H9 (cell line): ENCODE data around the gene ADAMTS6. TPM values are rescaled to one million over a fixed set of nuclear protein-coding genes. Genes with fewer than 3 reads are reported as not detected.

Source experiments
- DNase-seq: peaks from one replicate; pipeline ENCODE4 v3.0.0-alpha.2; 2017
- H2AFZ ChIP-seq: one replicate; pipeline ENCODE4 v1.6.1; 2013; ENCODE audit warnings: mild to moderate bottlenecking, low read length, control low read depth, moderate library complexity
- H2AK5ac ChIP-seq: 2 replicates; pipeline ENCODE4 v1.6.1; 2013; ENCODE audit warnings: low read length, control low read depth, mixed read lengths; ENCODE audit not compliant: insufficient read length
- H2BK120ac ChIP-seq: one replicate; pipeline ENCODE4 v1.6.1; 2013; ENCODE audit warnings: low read depth, mild to moderate bottlenecking, low read length, control low read depth, inconsistent platforms; ENCODE audit not compliant: poor library complexity, severe bottlenecking
- H2BK12ac ChIP-seq: 2 replicates; pipeline ENCODE4 v1.6.1; 2013; ENCODE audit warnings: low read length, control low read depth, mixed read lengths, low read depth; ENCODE audit not compliant: insufficient read length
- H2BK15ac ChIP-seq: 2 replicates; pipeline ENCODE4 v1.6.1; 2013; ENCODE audit warnings: low read depth, low read length, control low read depth
- H2BK20ac ChIP-seq: one replicate; pipeline ENCODE4 v1.6.1; 2013; ENCODE audit warnings: low read depth, mild to moderate bottlenecking, low read length, control low read depth, inconsistent platforms; ENCODE audit not compliant: poor library complexity, severe bottlenecking
- H2BK5ac ChIP-seq: 2 replicates; pipeline ENCODE4 v1.6.1; 2013; ENCODE audit warnings: low read length, control low read depth, mixed read lengths; ENCODE audit not compliant: insufficient read length
- H3K14ac ChIP-seq: 2 replicates; pipeline ENCODE4 v1.6.1; 2013; ENCODE audit warnings: low read length, control low read depth; ENCODE audit not compliant: insufficient read depth
- H3K18ac ChIP-seq: 2 replicates; pipeline ENCODE4 v1.6.1; 2013; ENCODE audit warnings: low read depth, mild to moderate bottlenecking, mixed read lengths, low read length, control low read depth; ENCODE audit not compliant: insufficient read length
- H3K23ac ChIP-seq: 2 replicates; pipeline ENCODE4 v1.6.1; 2013; ENCODE audit warnings: low read length, control low read depth, mixed read lengths, low read depth; ENCODE audit not compliant: insufficient read length
- H3K23me2 ChIP-seq: 2 replicates; pipeline ENCODE4 v1.6.1; 2013; ENCODE audit warnings: low read depth, mild to moderate bottlenecking, mixed read lengths, low read length, control low read depth; ENCODE audit not compliant: insufficient read length, poor library complexity, severe bottlenecking
- H3K27ac ChIP-seq: 2 replicates; pipeline ENCODE4 v1.5.1; 2013; ENCODE audit warnings: low read length, control low read depth, mixed read lengths, low read depth; ENCODE audit not compliant: insufficient read length
- H3K27me3 ChIP-seq: 2 replicates; pipeline ENCODE4 v1.6.1; 2013; ENCODE audit warnings: low read length, control low read depth, inconsistent platforms; ENCODE audit not compliant: insufficient read depth
- H3K4ac ChIP-seq: 2 replicates; pipeline ENCODE4 v1.6.1; 2013; ENCODE audit warnings: low read depth, mild to moderate bottlenecking, control low read depth, inconsistent platforms, low read length, moderate library complexity
- H3K4me1 ChIP-seq: 2 replicates; pipeline ENCODE4 v1.6.1; 2013; ENCODE audit warnings: low read length, control low read depth, inconsistent platforms; ENCODE audit not compliant: insufficient read depth
- H3K4me2 ChIP-seq: 2 replicates; pipeline ENCODE4 v1.6.1; 2013; ENCODE audit warnings: low read length, control low read depth, mixed read lengths; ENCODE audit not compliant: insufficient read length, insufficient read depth
- H3K56ac ChIP-seq: 2 replicates; pipeline ENCODE4 v1.6.1; 2013; ENCODE audit warnings: low read depth, mild to moderate bottlenecking, mixed read lengths, low read length, control low read depth; ENCODE audit not compliant: insufficient read length
- H3K79me1 ChIP-seq: 2 replicates; pipeline ENCODE4 v1.6.1; 2013; ENCODE audit warnings: low read depth, mild to moderate bottlenecking, moderate library complexity, low read length, control low read depth, inconsistent platforms; ENCODE audit not compliant: insufficient read depth, poor library complexity, severe bottlenecking
- H3K79me2 ChIP-seq: 2 replicates; pipeline ENCODE4 v1.6.1; 2013; ENCODE audit warnings: low read length, control low read depth, inconsistent platforms; ENCODE audit not compliant: insufficient read depth
- H3K9ac ChIP-seq: 2 replicates; pipeline ENCODE4 v1.6.1; 2013; ENCODE audit warnings: low read length, control low read depth, mixed read lengths; ENCODE audit not compliant: insufficient read length; ENCODE audit errors: extremely low read depth
- H3K9me3 ChIP-seq: one replicate; pipeline ENCODE4 v1.6.1; 2013; ENCODE audit warnings: low read depth, low read length, inconsistent platforms; ENCODE audit not compliant: control insufficient read depth
- H3T11ph ChIP-seq: one replicate; pipeline ENCODE4 v1.6.1; 2013; ENCODE audit warnings: mild to moderate bottlenecking, low read length, control low read depth, inconsistent platforms
- H4K20me1 ChIP-seq: one replicate; pipeline ENCODE4 v1.6.1; 2013; ENCODE audit not compliant: control insufficient read depth, insufficient read length, insufficient read depth
- H4K5ac ChIP-seq: 2 replicates; pipeline ENCODE4 v1.6.1; 2013; ENCODE audit warnings: low read depth, mild to moderate bottlenecking, mixed read lengths, low read length, control low read depth; ENCODE audit not compliant: insufficient read length
- H4K8ac ChIP-seq: replicated peaks from 2 replicates; pipeline ENCODE4 v1.6.1; 2013; ENCODE audit warnings: low read length, control low read depth, mixed read lengths, low read depth; ENCODE audit not compliant: insufficient read length
- H4K91ac ChIP-seq: 2 replicates; pipeline ENCODE4 v1.6.1; 2013; ENCODE audit warnings: low read depth, mild to moderate bottlenecking, moderate library complexity, mixed read lengths, low read length, control low read depth; ENCODE audit not compliant: insufficient read length
- H3K27ac Mint-ChIP-seq, 3 experiments: 2 replicates in 2 of 3; 3 replicates in 1 of 3; pipeline ENCODE4 v1.8.0; 2020 to 2021; ENCODE audit warnings: mixed read lengths in 3 of 3, mild to moderate bottlenecking in 1 of 3, moderate library complexity in 1 of 3
- H3K27me3 Mint-ChIP-seq: 2 replicates; pipeline ENCODE4 v1.8.0; 2021; ENCODE audit warnings: low read depth, mild to moderate bottlenecking, moderate library complexity, mixed read lengths
- H3K36me3 Mint-ChIP-seq, 3 experiments: 2 replicates in 2 of 3; 3 replicates in 1 of 3; pipeline ENCODE4 v1.8.0; 2020 to 2021; ENCODE audit warnings: low read depth in 3 of 3, mixed read lengths in 3 of 3; ENCODE audit not compliant: insufficient read depth in 1 of 3
- H3K4me1 Mint-ChIP-seq, 2 experiments: 2 replicates each; pipeline ENCODE4 v1.8.0; 2020; ENCODE audit warnings: mixed read lengths in 2 of 2
- H3K4me3 Mint-ChIP-seq, 2 experiments: 2 replicates in 1 of 2; 3 replicates in 1 of 2; pipeline ENCODE4 v1.8.0; 2020 to 2021; ENCODE audit warnings: mild to moderate bottlenecking in 2 of 2, mixed read lengths in 2 of 2, moderate library complexity in 1 of 2
- H3K9me3 Mint-ChIP-seq, 2 experiments: 2 replicates in 1 of 2; 3 replicates in 1 of 2; pipeline ENCODE4 v1.8.0; 2020; ENCODE audit warnings: mild to moderate bottlenecking in 2 of 2, mixed read lengths in 2 of 2, moderate library complexity in 1 of 2
- WGBS: extraction: QIAGEN DNeasy Blood & Tissue Kit; methylation state at CpG from one replicate; pipeline ENCODE4 v1.1.7; 2013; ENCODE audit warnings: missing lambda C conversion rate, low lambda C conversion rate, mixed read lengths; ENCODE audit not compliant: insufficient read length; ENCODE audit errors: extremely low coverage; 5-methylcytosine and 5-hydroxymethylcytosine counted together
- total RNA-seq: library from RNA; stranded (reverse); gene quantifications from 2 replicates; pipeline ENCODE4 v1.2.1, GENCODE V29; 2021
- TF ChIP-seq, protein P1 (sequence below): fragments of 200-600 bp; sonication (generic); conservative IDR thresholded peaks from 3 replicates; pipeline ENCODE4 v1.8.0; 2021; ENCODE audit warnings: antibody characterized with exemption, mild to moderate bottlenecking

Gene ADAMTS6
- total RNA-seq, 1 experiment from 2014 or later: 0.33 TPM

DNA sequence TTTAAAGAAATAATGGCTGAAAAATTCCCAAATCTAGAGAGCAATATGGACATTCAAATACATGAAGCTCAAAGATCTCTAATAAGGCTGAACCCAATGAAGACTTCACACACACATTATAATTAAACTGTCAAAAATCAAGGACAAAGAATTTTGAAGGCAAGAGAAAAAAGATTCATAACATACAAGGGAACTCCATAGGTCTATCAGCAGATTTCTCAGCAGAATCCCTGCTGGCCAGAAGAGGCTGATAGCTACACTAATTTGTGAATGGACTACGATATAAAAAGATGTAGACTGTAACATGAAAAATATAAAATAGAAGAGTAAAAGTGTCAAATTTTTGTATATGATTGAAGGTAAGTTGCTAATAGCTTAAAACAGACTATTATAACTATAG lies 251.9 kb downstream of the ADAMTS6 start:
- Histone ChIP-seq H3K4ac (no peak overlapping the region), H3K27ac (no peak overlapping the region), H3K18ac (no peak overlapping the region), H2BK120ac (no peak overlapping the region), H3K27me3 (no peaks in the 10 kb centered on the region), H2AFZ (no peak overlapping the region), H4K91ac (no peak overlapping the region), H4K5ac (no peak overlapping the region), H3K14ac (no peak overlapping the region), H3K79me1 (no peaks in the 10 kb centered on the region), H3T11ph (no peak overlapping the region), H3K23ac (no peak overlapping the region), H4K8ac (no peak overlapping the region), H2BK20ac (no peak overlapping the region), H2BK15ac (no peak overlapping the region), H3K56ac (no peak overlapping the region), H2AK5ac (no peak overlapping the region), H4K20me1 (no peaks in the 10 kb centered on the region), H2BK5ac (no peak overlapping the region), H3K9me3 (no peaks in the 10 kb centered on the region), H3K4me2 (no peak overlapping the region), H3K9ac (no peak overlapping the region), H3K79me2 (no peaks in the 10 kb centered on the region), H2BK12ac (no peak overlapping the region), H3K23me2 (no peaks in the 10 kb centered on the region), H3K4me1 (no peaks in the 10 kb centered on the region)
- peaks cover 27 to 29% of the 10 kb centered on the region in 2 experiments for H3K9me3 Mint-ChIP-seq
- H3K4me1 Mint-ChIP-seq: no peaks in the 10 kb centered on the region
- H3K36me3 Mint-ChIP-seq: peaks cover 11 to 37% (median 14%) of the 10 kb centered on the region in 3 experiments
- no peak for DNase-seq
- no peak overlapping the region for H3K27ac Mint-ChIP-seq
- H3K4me3 Mint-ChIP-seq: no peak overlapping the region
- TF ChIP-seq, protein P1, sequence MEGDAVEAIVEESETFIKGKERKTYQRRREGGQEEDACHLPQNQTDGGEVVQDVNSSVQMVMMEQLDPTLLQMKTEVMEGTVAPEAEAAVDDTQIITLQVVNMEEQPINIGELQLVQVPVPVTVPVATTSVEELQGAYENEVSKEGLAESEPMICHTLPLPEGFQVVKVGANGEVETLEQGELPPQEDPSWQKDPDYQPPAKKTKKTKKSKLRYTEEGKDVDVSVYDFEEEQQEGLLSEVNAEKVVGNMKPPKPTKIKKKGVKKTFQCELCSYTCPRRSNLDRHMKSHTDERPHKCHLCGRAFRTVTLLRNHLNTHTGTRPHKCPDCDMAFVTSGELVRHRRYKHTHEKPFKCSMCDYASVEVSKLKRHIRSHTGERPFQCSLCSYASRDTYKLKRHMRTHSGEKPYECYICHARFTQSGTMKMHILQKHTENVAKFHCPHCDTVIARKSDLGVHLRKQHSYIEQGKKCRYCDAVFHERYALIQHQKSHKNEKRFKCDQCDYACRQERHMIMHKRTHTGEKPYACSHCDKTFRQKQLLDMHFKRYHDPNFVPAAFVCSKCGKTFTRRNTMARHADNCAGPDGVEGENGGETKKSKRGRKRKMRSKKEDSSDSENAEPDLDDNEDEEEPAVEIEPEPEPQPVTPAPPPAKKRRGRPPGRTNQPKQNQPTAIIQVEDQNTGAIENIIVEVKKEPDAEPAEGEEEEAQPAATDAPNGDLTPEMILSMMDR: no peak
- H3K27me3 Mint-ChIP-seq: no peaks in the 10 kb centered on the region
- WGBS: no CpG with 5 or more reads among the region's 1 CpG
